NCI-H1417 (cell line): ENCODE measurements around the gene PTAFR.

Experiments
- DNase-seq, 3 experiments: peaks; one replicate each; lab custom pipeline; 2025; lab: John Stamatoyannopoulos, UW

PTAFR gene

GRCh38 chr1:28176492-28177470 is at the start of gene PTAFR:
PTAFR (minus strand) TSS chr1:28176690; CDS start chr1:28151021, 25,669 bp downstream.
- no peak for DNase-seq

DNA sequence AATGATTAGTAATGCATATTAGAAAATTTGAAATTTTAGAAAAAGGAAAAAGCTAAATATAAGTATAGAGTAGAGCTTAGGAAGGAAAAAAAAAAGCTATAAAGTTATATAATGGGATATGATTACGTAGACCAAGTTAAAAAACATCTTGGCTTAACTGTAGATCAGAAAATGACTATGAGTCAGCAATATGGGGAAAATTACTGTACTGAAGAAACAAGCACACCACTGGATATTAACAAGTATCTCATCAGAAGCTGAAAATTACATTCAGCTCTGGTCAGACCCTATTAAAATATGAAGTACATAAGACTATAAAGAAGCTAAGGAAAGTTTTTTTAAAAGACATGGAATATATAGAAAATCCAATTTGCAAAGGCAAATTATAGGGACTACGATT is 36.8 kb upstream of the PTAFR start:
- no peak for DNase-seq

DNA sequence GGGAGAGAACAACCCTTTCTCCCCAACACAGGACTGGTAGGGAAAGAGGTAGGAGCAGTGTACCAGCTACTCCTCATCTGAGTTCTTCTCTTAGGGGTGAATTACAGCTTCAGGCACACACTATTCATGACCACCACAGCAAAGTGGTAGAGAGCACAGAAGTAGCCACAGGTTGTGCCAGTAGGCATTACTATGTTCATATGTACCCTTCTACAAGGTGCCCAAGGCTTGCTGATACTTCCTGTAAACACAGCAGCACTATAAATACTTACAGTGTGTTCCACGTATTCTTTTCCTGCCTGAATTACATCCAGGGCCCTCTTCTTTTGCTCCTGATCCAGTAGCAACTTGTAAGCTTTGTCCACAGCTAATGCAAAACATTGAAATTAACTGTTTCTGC is 33.2 kb upstream of the PTAFR start:
- no peak for DNase-seq

GRCh38 chr1:28208818-28209441 is 32.4 kb upstream of the PTAFR start:
- peak; percentile 16 to 65 (median 22) for DNase-seq

DNA sequence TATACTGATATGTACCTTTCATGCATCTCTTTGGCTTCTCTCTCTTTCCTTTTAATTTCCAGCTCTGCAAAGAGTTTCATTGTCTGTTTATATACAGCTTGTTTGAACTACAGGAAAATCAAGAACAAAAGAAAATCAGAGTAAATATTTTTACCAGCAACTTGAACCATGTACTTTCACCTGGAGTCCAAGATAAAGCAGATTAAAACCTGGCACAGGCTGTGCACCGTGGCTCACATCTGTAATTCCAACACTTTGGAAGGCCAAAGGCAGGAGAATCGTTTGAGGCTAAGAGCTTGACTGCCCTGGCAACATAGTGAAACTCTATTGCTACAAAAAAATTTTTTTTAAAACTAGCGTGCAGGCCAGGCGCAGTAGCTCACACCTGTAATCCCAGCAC is 28.8 kb upstream of the PTAFR start:
- no peak for DNase-seq

GRCh38 chr1:28200234-28200873 is 23.9 kb upstream of the PTAFR start:
- no peak for DNase-seq

DNA sequence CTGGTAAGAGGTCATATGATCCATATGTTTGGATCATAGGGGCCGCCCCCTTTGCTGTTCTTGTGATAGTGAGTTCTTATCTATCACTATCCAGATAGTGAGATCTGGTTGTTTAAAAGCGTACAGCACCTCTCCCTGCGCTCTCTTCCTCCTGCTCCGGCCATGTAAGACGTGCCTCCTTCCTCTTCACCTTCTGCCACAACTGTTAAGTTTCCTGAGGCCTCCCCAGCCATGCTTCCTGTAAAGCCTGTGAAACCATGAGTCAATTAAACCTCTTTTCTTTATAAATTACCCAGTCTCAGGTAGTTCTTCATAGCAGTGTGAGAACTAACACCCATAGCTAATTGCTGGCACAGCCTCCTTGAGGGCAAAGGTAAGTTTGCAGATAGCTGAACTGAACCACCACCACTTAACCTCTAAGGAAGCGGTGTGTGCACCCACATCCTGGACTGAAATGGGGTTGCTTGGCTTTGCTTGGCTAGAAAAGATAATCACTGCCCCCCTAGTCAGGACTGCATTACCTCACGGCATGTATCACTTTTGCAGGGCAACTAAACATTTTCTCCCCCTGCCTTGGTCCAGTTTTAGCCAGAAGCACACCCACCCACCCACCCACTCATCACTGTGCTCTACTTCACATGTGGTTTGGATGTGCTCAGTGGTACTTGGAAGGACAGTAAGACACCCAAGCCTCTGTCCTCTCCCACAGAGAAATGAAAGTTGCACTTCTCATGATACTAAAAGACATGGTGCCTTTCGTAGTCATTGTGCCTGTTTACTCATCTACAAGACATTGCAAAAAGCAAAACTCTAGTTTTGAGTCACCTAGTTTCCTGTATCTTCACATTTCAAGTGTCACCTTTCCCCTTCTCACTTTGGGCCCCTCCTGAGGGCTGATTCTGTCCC is 23.1 kb upstream of the PTAFR start:
- DNase-seq = no peak

DNA sequence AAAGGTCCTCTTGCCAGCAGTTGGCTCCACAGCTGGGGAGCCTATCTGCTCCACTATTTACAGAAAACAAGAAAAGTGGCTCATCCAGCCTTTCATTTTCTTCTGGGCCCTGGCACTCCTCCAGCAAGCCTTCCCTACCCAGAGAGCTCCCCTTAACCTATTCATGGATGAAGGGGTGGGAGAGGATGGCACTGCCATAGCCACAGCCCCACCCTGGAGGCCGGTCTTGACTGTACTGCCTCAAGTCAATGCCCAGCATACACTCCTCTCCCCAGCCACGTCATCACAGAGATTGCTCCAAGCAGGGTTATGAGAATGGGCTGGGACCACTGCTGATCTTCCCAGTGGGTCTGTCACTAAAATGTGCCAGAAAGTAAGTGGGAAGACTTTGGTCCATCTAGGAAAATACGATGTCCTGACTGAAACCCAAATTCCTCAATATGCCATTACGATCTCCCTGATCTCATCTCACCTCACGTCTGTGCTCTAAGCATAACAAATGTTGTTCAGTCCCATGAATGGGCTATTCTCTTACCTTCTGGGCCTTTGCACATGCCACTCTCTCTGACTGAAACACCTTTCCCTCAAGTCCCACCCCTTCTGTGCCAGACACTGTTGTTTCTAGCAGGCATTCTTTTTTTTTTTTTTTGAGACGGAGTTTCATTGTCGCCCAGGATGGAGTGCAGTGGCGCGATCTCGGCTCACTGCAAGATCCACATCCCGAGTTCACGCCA is 21.4 kb upstream of the PTAFR start:
- DNase-seq = no peak

GRCh38 chr1:28196330-28196729 is 19.8 kb upstream of the PTAFR start:
- DNase-seq = no peak

DNA sequence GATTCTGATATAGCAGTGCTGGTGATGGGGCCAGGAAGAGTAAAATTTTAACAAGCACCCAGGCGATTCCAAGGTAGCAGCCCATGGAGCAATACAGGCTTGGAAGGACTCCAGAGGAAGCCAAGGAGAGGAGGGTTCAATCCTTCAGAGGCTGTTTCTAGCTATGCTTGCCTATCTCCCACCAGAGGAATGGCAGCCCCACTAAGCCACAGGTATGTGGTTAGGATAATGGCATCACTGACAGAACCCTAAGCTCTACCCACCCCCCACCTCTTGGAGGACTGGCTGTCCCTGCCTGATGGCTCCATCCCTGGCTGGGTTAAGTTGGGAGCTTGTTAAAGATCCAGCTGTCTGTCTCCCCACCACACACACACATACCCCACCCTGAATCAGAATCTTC is 19.3 kb upstream of the PTAFR start:
- DNase-seq = no peak

DNA sequence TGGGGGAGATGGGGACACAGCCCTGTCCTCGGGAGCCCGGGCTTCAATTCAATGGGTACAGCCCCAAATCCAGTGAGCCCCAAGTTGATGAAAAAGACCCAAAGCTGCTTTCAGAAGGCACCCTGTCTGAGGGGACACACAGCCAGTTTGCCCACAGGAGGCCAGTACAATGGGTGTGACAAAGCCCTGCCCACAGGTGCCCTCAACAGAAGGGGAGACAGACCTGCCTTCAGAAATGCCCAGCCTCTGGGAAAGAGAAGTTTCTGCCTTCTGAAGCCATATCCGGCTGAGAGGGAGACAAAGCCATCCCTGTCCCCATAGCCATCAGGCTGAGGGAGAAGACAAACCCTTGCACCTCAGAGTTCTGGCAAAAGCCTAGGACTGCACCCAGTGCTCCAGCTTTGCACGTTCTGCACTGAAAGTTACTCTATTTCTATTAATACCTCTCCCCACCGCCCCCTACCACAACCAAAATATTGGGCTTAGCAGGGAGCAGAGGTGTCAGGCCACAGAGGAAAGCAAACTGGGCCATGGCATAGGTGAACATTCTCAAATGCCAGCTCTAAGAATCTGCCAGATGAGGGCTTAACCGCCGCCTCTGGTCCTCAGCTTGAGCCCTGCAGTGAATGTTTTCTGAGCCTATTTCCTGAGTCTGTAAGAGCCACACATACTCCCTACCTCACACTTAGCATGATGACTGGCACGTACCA is 18.0 kb upstream of the PTAFR start:
- DNase-seq = no peak

DNA sequence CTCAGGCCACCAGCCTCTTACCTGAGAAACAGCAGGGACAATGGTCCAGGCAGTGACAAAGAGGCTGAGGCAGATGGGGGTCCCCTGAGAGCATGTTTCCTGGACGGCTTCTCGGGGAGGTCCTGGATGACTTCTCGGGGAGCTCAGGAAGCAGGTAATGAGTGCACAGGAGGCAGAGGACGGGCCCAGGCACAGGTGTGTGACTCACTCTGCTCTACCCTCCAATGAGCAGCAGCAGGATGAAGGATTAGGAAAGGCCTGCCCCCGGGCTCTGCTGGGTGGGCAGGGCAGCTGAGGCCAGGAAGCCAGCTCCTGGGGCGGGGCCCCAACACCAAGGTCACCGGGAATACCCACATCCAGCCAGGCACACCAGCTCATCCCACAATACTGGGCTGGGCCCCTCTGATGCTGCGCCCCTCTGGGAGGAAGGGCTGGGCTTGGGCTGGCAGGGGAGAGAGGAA is 17.2 kb upstream of the PTAFR start:
- DNase-seq = no peak

DNA sequence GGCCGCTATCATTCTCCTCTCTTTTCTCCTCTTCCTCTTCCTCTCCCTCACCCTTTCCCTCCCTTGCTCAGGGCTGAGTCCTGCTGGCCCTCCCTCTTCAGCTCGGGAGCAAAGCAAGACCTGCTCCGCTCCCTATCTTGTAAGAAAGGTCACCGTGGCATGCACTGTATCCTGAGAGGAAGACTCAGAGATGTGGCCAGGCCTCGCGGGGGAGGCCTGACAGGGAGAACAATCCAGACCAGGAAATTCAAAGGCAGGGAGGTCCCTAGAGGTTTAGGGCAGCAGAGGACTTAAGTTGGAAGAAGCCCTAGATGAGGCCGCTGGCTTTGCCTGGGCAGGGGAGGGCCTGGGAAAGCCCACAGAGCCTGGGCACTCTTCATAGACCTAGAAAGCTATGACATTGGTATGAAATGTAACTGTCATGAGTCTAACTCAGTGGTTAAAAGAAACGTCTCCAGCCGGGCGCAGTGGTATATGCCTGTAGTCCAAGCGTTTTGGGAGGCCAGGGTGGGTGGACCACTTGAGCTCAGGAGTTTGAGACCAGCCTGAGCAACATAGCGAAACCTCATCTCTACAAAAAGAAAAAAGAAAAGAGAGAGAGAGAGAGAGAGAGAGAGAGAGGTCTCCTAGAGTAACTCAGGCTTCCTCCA is 14.6 kb upstream of the PTAFR start:
- no peak for DNase-seq

GRCh38 chr1:28190337-28190979 is 14.0 kb upstream of the PTAFR start:
- DNase-seq = no peak

DNA sequence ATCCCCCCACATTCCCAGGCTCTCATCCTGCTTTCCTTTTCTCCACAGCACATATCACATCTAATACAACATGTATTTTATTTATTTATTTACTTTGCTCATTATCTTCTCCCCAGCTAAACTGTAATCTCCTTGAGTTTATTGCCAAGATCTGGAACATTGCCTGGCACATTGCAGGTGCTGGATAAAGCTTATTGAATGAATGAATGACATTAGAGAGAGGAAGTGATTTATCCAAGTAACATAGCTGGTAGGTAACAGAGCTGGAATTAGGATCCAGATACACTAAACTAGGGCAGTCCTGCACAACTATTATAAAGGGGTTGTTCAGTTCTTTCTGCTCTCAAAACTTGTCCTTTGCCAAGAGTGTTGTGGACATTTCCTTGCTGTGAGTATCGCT is 8.6 kb upstream of the PTAFR start:
- no peak for DNase-seq

GRCh38 chr1:28180306-28181305 is 4.1 kb upstream of the PTAFR start:
- DNase-seq = no peak

DNA sequence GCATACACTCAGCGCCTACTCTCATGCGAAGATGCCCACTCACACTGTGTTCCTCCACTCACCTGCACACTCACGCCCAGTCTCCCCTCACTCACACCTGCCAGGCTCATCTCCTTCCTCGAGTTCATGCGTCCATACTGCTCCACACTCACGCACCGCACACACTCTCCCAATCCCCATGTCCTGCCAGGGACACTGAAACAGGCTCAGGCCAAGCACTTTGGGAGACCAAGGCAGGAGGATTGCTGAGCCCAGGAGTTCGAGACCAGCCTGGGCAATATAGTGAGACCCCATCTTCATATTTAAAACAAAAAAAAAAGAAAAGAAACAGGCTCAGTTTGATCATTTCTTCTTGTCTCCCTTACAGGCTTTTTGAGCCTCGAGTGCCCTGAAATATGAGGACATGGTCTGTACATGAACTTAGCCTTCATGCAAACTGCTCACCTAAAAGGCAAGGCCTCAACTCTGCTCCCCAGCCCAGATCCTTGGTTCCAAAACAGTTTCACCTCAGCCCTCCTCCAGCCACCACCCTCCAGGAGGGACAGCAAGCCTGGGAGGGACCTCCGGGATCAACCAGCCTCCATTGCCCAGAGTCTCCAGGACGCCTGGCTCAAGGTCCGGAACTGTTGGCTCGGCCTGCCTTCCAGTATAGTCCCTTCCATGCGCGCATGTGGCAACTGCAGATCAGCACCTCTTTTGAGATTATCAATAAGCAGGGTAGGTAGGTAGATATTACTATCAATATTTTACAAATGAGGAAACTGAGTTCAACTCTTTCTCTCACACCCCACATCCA is 2.4 kb upstream of the PTAFR start:
- DNase-seq = no peak
